ENCODE data around the gene MEN1. TPM values are rescaled to one million over a fixed set of nuclear protein-coding genes. Genes with fewer than 3 reads are reported as not detected.

The MEN1 gene
- polyA plus RNA-seq, 3 donors: 9.4 to 26.2 (median 10.0) TPM

- Histone ChIP-seq H3K9me3 (replicated peaks in 1 of 2; ENCODE audit: control insufficient read depth in 1 of 2, insufficient read depth in 1 of 2, low read length in 2 of 2) (no peaks in the 10 kb centered on the region), H3K4me3 (replicated peaks in 1 of 3; ENCODE audit: low read depth in 2 of 3, low read length in 3 of 3) (no peak overlapping the region), H3K4me2 (replicated peaks; ENCODE audit: extremely low read depth, low read length, poor library complexity, severe bottlenecking) (no peak overlapping the region), H3K4me1 (ENCODE audit: control insufficient read depth in 1 of 2, insufficient read depth in 2 of 2, low read length in 2 of 2) (peaks cover 0 to 8% of the 10 kb centered on the region in 2 donors), H3K27me3 (ENCODE audit: control insufficient read depth in 2 of 2, insufficient read depth in 2 of 2, low read length in 2 of 2) (no peaks in the 10 kb centered on the region), H4K20me1 (ENCODE audit: insufficient read depth, low read length) (peaks cover 38% of the 10 kb centered on the region), H3K36me3 (replicated peaks in 1 of 2; ENCODE audit: control insufficient read depth in 1 of 2, insufficient read depth in 2 of 2, low read length in 2 of 2) (peaks cover 21 to 24% of the 10 kb centered on the region in 2 donors), H3K27ac (ENCODE audit: low read depth in 1 of 2, low read length in 2 of 2) (no peak overlapping the region), H3K9ac (ENCODE audit: insufficient read depth, low read length, poor library complexity, severe bottlenecking) (no peak overlapping the region), H2AFZ (ENCODE audit: insufficient read depth, low read depth, low read length, poor library complexity, severe bottlenecking) (no peak overlapping the region), H3K79me2 (ENCODE audit: insufficient read depth, low read length) (peaks cover 3% of the 10 kb centered on the region)
- peaks cover 0 to 5% (median 3%) of the 10 kb centered on the region in 3 donors for H3K27me3 Mint-ChIP-seq (ENCODE audit: low read depth in 3 of 3)
- peaks cover 21% of the 10 kb centered on the region for H3K4me1 Mint-ChIP-seq
- 92% methylated on average over 19 of the region's 21 CpGs for WGBS (ENCODE audit: insufficient coverage)
- H3K9me3 Mint-ChIP-seq: no peaks in the 10 kb centered on the region
- intact Hi-C loops (cut with micrococcal nuclease): no loop called here
- H3K27ac Mint-ChIP-seq: peak overlapping the region in 1 of 7 donors; percentile 32
- no peak for DNase-seq
- H3K36me3 Mint-ChIP-seq: peaks cover 24 to 28% of the 10 kb centered on the region in 2 donors
- no peak overlapping the region for H3K4me3 Mint-ChIP-seq
- TF ChIP-seq CTCF (IDR thresholded peaks at IDR 0.05): no peak
Observed at GRCh38 chr11:64759131-64759721, 51.1 kb downstream of the MEN1 start.

GRCh38 chr11:64758330-64759079 lies 51.8 kb downstream of the MEN1 start:
- intact Hi-C loops (cut with micrococcal nuclease): no loop called here
- no peak overlapping the region for H3K9ac ChIP-seq (ENCODE audit: insufficient read depth, low read length, poor library complexity, severe bottlenecking)
- peaks cover 16% of the 10 kb centered on the region for H3K4me1 Mint-ChIP-seq
- peaks cover 0 to under 1% of the 10 kb centered on the region in 2 donors for H3K4me1 ChIP-seq (ENCODE audit: control insufficient read depth in 1 of 2, insufficient read depth in 2 of 2, low read length in 2 of 2)
- peak overlapping the region in 1 of 7 donors; percentile 75 for H3K27ac Mint-ChIP-seq
- peaks cover 14 to 17% of the 10 kb centered on the region in 2 donors for H3K36me3 ChIP-seq (replicated peaks in 1 of 2; ENCODE audit: control insufficient read depth in 1 of 2, insufficient read depth in 2 of 2, low read length in 2 of 2)
- H3K9me3 Mint-ChIP-seq: no peaks in the 10 kb centered on the region
- H3K79me2 ChIP-seq (ENCODE audit: insufficient read depth, low read length): no peaks in the 10 kb centered on the region
- H3K4me3 Mint-ChIP-seq: no peak overlapping the region
- H3K4me3 ChIP-seq (replicated peaks in 1 of 3; ENCODE audit: low read depth in 2 of 3, low read length in 3 of 3): no peak overlapping the region
- no peaks in the 10 kb centered on the region for H3K9me3 ChIP-seq (replicated peaks in 1 of 2; ENCODE audit: control insufficient read depth in 1 of 2, insufficient read depth in 1 of 2, low read length in 2 of 2)
- H3K4me2 ChIP-seq (replicated peaks; ENCODE audit: extremely low read depth, low read length, poor library complexity, severe bottlenecking): no peak overlapping the region
- H3K27me3 ChIP-seq (ENCODE audit: control insufficient read depth in 2 of 2, insufficient read depth in 2 of 2, low read length in 2 of 2): no peaks in the 10 kb centered on the region
- H2AFZ ChIP-seq (ENCODE audit: insufficient read depth, low read depth, low read length, poor library complexity, severe bottlenecking): no peak overlapping the region
- no peak for DNase-seq
- peaks cover 0 to 5% (median 3%) of the 10 kb centered on the region in 3 donors for H3K27me3 Mint-ChIP-seq (ENCODE audit: low read depth in 3 of 3)
- 100% methylated on average over 6 of the region's 15 CpGs for WGBS (ENCODE audit: insufficient coverage)
- peaks cover 19 to 21% of the 10 kb centered on the region in 2 donors for H3K36me3 Mint-ChIP-seq
- TF ChIP-seq CTCF (IDR thresholded peaks at IDR 0.05): no peak
- no peak overlapping the region for H3K27ac ChIP-seq (ENCODE audit: low read depth in 1 of 2, low read length in 2 of 2)
- H4K20me1 ChIP-seq (ENCODE audit: insufficient read depth, low read length): peaks cover 31% of the 10 kb centered on the region
